Stimulated activated effector memory CD8-positive, alpha-beta T cell treated with anti-CD3 and anti-CD28 coated beads, Interleukin-12 subunit alpha, Interleukin-12 subunit beta, amount 100 ng/mL, for 72 hours (primary cell): Measurements from ENCODE around the gene OSBP2.

ENCODE experiments used
- ATAC-seq: fragments of 150-1000 bp; cut with Tn5 transposase; 2 replicates; pipeline ENCODE4 v1.10.0; 2021
- DNase-seq, 2 donors: peaks; one replicate each; pipeline ENCODE4 v3.0.0; 2021 to 2022; ENCODE audit warnings: low spot score in 2 of 2
- H3K27ac Mint-ChIP-seq: one replicate; pipeline ENCODE4 v1.8.0; 2022; ENCODE audit warnings: mild to moderate bottlenecking, mixed read lengths
- H3K36me3 Mint-ChIP-seq: one replicate; pipeline ENCODE4 v1.8.0; 2022; ENCODE audit warnings: mild to moderate bottlenecking, mixed read lengths
- H3K4me1 Mint-ChIP-seq: one replicate; pipeline ENCODE4 v1.8.0; 2022; ENCODE audit warnings: mixed read lengths
- H3K4me3 Mint-ChIP-seq: one replicate; pipeline ENCODE4 v1.8.0; 2022; ENCODE audit warnings: mild to moderate bottlenecking, mixed read lengths
- H3K9me3 Mint-ChIP-seq: one replicate; pipeline ENCODE4 v1.8.0; 2022; ENCODE audit warnings: mixed read lengths

OSBP2 gene

GRCh38 chr22:30841273-30841672 lies 146.6 kb downstream of the OSBP2 start:
- Mint-ChIP-seq H3K4me1 (no peaks in the 10 kb centered on the region), H3K27ac (no peak overlapping the region), H3K9me3 (no peaks in the 10 kb centered on the region), H3K36me3 (no peaks in the 10 kb centered on the region), H3K4me3 (no peak overlapping the region)
- DNase-seq (no peak), ATAC-seq (no peak)

GRCh38 chr22:30843245-30843644 lies 148.6 kb downstream of the OSBP2 start:
- DNase-seq: peak in 1 of 2 donors; percentile 3
- Mint-ChIP-seq H3K9me3 (no peaks in the 10 kb centered on the region), H3K4me3 (no peak overlapping the region), H3K4me1 (no peaks in the 10 kb centered on the region), H3K27ac (no peak overlapping the region), H3K36me3 (no peaks in the 10 kb centered on the region)
- ATAC-seq: no peak

- Mint-ChIP-seq H3K4me1 (no peaks in the 10 kb centered on the region), H3K36me3 (no peaks in the 10 kb centered on the region), H3K4me3 (no peak overlapping the region), H3K9me3 (peaks cover 1% of the 10 kb centered on the region), H3K27ac (no peak overlapping the region)
- ATAC-seq (no peak), DNase-seq (no peak)
Measured at GRCh38 chr22:30847583-30847982, 152.9 kb downstream of the OSBP2 start.

- ATAC-seq: no peak
Measured at GRCh38 chr22:30855266-30855665, 160.6 kb downstream of the OSBP2 start.

GRCh38 chr22:30855677-30856518 lies 161.2 kb downstream of the OSBP2 start:
- H3K4me3 Mint-ChIP-seq: no peak overlapping the region
- peaks cover 6% of the 10 kb centered on the region for H3K9me3 Mint-ChIP-seq
- H3K27ac Mint-ChIP-seq: no peak overlapping the region
- H3K36me3 Mint-ChIP-seq: no peaks in the 10 kb centered on the region
- peak in 1 of 2 donors; percentile 20 for DNase-seq
- no peak for ATAC-seq
- H3K4me1 Mint-ChIP-seq: no peaks in the 10 kb centered on the region

More at GRCh38 chr22:30855266-30855665, 160.6 kb downstream of the OSBP2 start:
- Mint-ChIP-seq H3K9me3 (peaks cover 6% of the 10 kb centered on the region), H3K36me3 (no peaks in the 10 kb centered on the region), H3K27ac (no peak overlapping the region), H3K4me1 (no peaks in the 10 kb centered on the region), H3K4me3 (no peak overlapping the region)
- DNase-seq: peak in 1 of 2 donors; percentile 29

GRCh38 chr22:30856741-30857502 lies 162.2 kb downstream of the OSBP2 start:
- H3K27ac Mint-ChIP-seq: no peak overlapping the region
- H3K9me3 Mint-ChIP-seq: peaks cover 6% of the 10 kb centered on the region

GRCh38 chr22:30857791-30858190 lies 163.1 kb downstream of the OSBP2 start:
- ATAC-seq: no peak
- no peak overlapping the region for H3K4me3 Mint-ChIP-seq
- no peak overlapping the region for H3K27ac Mint-ChIP-seq
- no peaks in the 10 kb centered on the region for H3K4me1 Mint-ChIP-seq
- no peak for DNase-seq
- no peaks in the 10 kb centered on the region for H3K36me3 Mint-ChIP-seq
- peaks cover 3% of the 10 kb centered on the region for H3K9me3 Mint-ChIP-seq

More at GRCh38 chr22:30856741-30857502, 162.2 kb downstream of the OSBP2 start:
- no peak for ATAC-seq
- Mint-ChIP-seq H3K36me3 (no peaks in the 10 kb centered on the region), H3K4me3 (no peak overlapping the region), H3K4me1 (no peaks in the 10 kb centered on the region)
- DNase-seq: peak in 1 of 2 donors; percentile 30

- no peak overlapping the region for H3K27ac Mint-ChIP-seq
- no peak overlapping the region for H3K4me3 Mint-ChIP-seq
- H3K36me3 Mint-ChIP-seq: no peaks in the 10 kb centered on the region
- ATAC-seq (no peak), DNase-seq (peak in 1 of 2 donors; percentile 38)
- peaks cover 3% of the 10 kb centered on the region for H3K9me3 Mint-ChIP-seq
- no peaks in the 10 kb centered on the region for H3K4me1 Mint-ChIP-seq
Measured at GRCh38 chr22:30858976-30859713, 164.5 kb downstream of the OSBP2 start.

- Mint-ChIP-seq H3K27ac (no peak overlapping the region), H3K4me1 (no peaks in the 10 kb centered on the region), H3K9me3 (peaks cover 1% of the 10 kb centered on the region), H3K36me3 (no peaks in the 10 kb centered on the region), H3K4me3 (no peak overlapping the region)
- ATAC-seq (no peak), DNase-seq (peak in 1 of 2 donors; percentile 17)
Measured at GRCh38 chr22:30859714-30860095, 165.0 kb downstream of the OSBP2 start.

GRCh38 chr22:30860176-30861105 lies 165.8 kb downstream of the OSBP2 start:
- no peaks in the 10 kb centered on the region for H3K36me3 Mint-ChIP-seq
- DNase-seq (peak in 1 of 2 donors; percentile 29), ATAC-seq (peak; percentile 28)
- H3K4me1 Mint-ChIP-seq: no peaks in the 10 kb centered on the region
- no peaks in the 10 kb centered on the region for H3K9me3 Mint-ChIP-seq
- H3K4me3 Mint-ChIP-seq: no peak overlapping the region
- no peak overlapping the region for H3K27ac Mint-ChIP-seq

- Mint-ChIP-seq H3K36me3 (no peaks in the 10 kb centered on the region), H3K4me3 (no peak overlapping the region), H3K9me3 (no peaks in the 10 kb centered on the region), H3K4me1 (no peaks in the 10 kb centered on the region), H3K27ac (no peak overlapping the region)
- no peak for DNase-seq
- no peak for ATAC-seq
Measured at GRCh38 chr22:30861131-30861530, 166.5 kb downstream of the OSBP2 start.

GRCh38 chr22:30861688-30862552 lies 167.2 kb downstream of the OSBP2 start:
- H3K4me3 Mint-ChIP-seq: no peak overlapping the region
- H3K9me3 Mint-ChIP-seq: no peaks in the 10 kb centered on the region
- no peaks in the 10 kb centered on the region for H3K4me1 Mint-ChIP-seq
- DNase-seq (no peak), ATAC-seq (no peak)
- H3K36me3 Mint-ChIP-seq: no peaks in the 10 kb centered on the region
- no peak overlapping the region for H3K27ac Mint-ChIP-seq

GRCh38 chr22:30863081-30863833 lies 168.6 kb downstream of the OSBP2 start:
- ATAC-seq: no peak
- Mint-ChIP-seq H3K4me3 (no peak overlapping the region), H3K36me3 (no peaks in the 10 kb centered on the region), H3K27ac (no peak overlapping the region), H3K9me3 (no peaks in the 10 kb centered on the region), H3K4me1 (no peaks in the 10 kb centered on the region)
- no peak for DNase-seq
